Activated CD4-positive, alpha-beta T cell treated with anti-CD3 and anti-CD28 coated beads, Interleukin-2, Interleukin-6, amounts not matched to agents 100 ng/mL and 50 ng/mL, durations not matched to agents 16 hours and 8 hours (primary cell): ENCODE data around the gene ZSWIM3.
"Not testable (repeated sequence)": the region's sequence is repeated elsewhere in the genome, so short reads cannot be mapped to it uniquely, and the experiment has no call there.

ENCODE experiments used
- DNase-seq: peaks from one replicate; pipeline ENCODE4 v3.0.0-alpha.2; 2020

ZSWIM3 gene

GRCh38 chr20:45857114-45857881 is at the start of gene ZSWIM3, which contains the start of gene ACOT8:
Gene ZSWIM3 (plus strand): TSS chr20:45857614. CDS start chr20:45857826, 212 bp downstream.
Gene ACOT8 (minus strand): TSS chr20:45857392. CDS start chr20:45857315, 77 bp downstream.
- peak; percentile 100 for DNase-seq

DNA sequence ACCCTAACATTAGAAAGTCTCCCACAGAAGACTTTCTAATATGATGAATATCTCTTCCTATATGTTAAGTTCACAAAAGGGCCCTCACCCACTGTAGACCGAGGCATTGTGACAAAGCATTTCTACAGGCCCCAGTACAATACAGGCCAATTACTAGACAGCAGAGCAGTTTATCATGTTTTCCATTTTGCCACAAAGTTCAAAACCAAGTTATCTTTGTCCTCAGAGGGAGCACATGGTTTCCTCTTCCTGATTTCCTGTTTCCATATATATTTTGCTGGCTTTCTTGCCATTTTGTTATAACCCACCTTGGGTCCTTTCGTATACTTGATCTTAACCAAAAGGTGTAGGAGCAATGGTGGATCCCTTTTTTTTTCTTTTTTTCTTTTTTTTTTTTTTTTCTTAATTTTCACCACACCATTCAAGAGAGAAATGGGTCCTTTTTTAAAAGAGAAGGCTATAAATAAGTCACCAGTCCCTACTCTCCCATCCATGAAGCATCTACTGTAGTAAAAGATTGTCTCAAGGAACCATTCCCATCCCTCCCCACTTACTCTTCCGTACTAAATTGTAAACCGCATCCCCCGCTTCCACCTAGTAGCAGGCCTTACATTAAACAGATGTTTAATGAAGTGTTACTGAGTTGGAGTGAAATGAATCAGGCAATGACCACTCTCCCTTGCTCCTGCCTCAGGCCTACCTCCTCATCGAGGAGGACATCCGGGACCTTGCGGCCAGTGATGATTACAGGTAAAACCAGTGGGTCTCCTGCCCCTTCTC is 47.0 kb upstream of the ZSWIM3 start:
- DNase-seq, result no peak

GRCh38 chr20:45812157-45813005 is 45.0 kb upstream of the ZSWIM3 start, which contains the start of gene UBE2C:
Gene UBE2C (plus strand): TSS chr20:45812644. CDS start chr20:45812696, 52 bp downstream.
- DNase-seq, result peak; percentile 99

DNA sequence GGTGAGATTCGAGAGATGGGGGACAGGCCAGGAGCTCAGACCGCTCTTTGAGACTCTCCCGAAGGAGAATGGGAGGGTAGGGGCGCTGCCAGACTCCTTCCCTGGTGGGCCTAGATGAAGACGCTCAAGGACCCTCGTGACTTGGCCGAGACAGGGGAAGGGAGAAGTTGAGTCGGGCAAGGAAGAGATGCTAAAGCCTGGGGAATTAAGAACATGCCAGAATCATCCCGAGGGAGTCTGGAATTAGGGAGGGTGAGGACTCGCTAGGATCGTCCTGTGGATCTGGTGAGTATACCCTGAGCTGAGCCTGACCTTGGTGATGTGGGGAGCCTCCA is 44.4 kb upstream of the ZSWIM3 start:
- DNase-seq, result no peak

- DNase-seq, result no peak
Measured at GRCh38 chr20:45813489-45813888, 43.9 kb upstream of the ZSWIM3 start.

DNA sequence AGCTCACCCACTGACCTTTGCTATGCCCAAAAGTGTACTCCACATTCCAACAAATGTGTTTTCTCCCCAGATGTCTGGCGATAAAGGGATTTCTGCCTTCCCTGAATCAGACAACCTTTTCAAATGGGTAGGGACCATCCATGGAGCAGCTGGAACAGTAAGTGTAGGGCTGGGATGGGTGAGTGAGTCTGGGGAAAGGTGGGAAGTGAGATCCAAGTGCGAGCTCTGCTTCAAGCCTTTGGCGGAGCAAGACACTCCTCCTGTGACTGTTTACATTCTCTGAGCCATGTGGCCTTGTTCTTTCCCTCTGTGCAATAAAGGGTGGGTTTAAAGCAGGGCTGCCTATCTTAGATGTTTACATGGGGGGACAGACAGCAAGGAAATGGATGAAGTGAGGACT is 43.1 kb upstream of the ZSWIM3 start:
- no peak for DNase-seq

DNA sequence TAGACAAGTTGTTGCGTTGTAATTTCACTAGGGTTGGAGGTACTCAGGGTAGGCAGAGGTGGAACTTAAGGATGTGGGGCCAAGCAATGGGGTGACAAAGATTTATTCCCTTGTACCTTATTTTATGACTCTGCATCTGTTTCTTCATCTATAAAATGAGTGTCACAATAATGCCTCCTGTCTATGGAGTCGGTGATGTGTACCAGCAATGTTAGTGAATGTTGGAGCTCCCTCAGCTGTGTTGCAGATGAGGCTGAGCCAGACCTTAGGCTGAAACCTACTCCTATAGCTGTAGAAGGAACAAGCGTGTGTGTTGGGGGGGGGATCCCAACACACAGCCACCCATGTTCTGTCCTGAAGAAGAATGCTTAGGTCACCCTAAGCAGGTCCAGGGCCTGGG is 40.5 kb upstream of the ZSWIM3 start:
- DNase-seq, result no peak

DNA sequence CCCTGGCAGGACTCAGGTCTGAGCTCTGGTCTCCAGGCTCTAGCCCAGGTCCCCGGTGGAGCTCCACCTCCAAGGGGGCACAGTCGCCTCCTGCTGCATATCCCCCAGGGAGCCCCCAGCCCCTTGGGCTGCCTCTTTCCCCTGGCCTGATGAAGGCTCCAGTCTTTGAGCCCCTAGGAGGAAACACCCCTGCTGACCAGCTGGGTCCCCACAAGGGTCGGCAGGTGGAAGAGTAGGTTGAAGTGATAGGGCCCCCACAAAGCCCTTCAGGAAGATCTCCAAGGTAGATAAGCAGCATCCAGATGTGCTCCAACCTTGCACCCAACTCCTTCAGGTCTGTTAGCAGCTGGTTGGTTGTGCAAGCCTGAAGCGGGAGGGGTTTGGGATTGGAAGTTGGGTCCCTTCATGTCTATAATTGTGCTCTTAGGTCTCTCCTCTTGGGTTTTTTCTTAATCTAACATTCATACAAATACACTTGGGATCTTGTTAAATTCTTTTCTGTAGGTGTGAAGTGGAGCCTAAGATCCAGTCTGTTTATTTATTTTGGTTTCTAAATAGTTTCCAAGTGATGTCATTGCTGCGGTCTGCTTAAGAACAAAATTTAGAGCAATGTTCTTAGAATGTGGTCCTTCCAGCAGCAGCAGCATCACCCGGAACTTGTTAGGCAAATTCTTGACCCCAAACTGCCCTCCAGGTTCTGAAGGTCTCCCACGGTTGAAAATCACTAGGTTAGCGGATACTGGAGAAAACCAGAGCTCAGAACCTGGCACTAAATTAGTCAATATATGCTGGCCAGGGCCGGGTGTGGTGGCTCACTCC is 39.8 kb upstream of the ZSWIM3 start:
- DNase-seq, result no peak

GRCh38 chr20:45818239-45818638 is 39.2 kb upstream of the ZSWIM3 start:
- no peak for DNase-seq

- no peak for DNase-seq
Measured at GRCh38 chr20:45819466-45819865, 37.9 kb upstream of the ZSWIM3 start.

- DNase-seq, result no peak
Measured at GRCh38 chr20:45821947-45822346, 35.5 kb upstream of the ZSWIM3 start.

DNA sequence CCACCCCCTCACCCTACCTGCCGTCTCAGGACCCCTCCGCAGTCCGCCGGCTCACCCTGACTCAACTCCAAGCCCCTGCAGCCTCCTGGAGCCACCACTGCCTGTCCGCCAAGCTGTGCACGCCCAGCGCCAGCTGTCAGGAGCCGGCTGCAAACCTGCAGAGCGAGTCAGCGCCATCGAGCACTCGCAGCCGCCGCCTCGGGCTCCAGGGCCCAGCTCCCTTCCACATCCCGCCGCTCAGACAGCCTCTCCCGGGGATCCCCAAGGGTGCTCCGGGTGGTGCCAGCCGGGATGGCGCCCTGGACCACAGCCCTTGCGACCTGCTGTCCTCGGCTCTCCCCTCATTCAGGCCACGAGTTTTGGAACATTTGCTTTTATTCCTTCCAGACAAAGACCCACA is 34.6 kb upstream of the ZSWIM3 start:
- DNase-seq, result no peak

DNA sequence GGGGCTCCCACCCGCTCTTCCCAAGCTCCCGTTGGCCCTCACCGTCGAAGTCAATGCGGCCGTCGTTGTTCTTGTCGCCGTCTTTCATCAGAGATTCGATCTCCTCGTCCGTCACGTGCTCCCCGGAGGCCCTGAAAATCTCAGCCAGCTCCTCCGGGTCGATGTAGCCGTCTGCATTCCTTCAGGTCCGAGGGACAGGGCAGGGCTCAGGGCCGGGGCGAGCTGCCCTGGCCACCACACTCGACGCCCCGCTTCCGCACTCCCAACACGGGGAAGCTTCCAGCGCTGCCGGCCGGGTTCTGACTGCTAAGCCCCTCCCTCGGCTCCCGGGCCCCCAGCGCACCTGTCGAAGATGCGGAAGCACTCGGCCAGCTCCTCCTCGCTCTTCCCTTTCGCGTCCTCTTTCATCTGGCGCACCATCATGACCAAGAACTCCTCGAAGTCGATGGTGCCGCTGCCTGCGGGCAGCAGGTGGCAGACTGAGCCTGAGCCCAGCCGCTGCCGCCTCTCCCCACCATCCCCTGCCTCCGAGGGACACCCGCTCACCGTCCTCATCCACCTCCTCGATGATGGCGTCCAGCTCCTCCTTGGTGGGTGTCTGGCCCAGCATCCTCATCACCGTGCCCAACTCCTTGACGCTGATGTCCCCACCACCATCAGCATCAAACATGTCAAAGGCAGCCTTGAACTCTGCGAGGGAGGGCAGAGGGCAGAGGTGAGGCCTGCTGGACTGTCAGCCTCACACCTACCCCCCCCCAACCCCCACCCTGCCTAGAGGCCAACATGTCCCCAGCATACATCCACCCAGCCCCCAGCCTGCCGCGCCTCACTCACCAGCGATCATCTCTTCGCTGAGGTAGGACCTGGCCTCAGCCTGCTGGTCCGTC is 33.2 kb upstream of the ZSWIM3 start:
- peak; percentile 62 for DNase-seq

DNA sequence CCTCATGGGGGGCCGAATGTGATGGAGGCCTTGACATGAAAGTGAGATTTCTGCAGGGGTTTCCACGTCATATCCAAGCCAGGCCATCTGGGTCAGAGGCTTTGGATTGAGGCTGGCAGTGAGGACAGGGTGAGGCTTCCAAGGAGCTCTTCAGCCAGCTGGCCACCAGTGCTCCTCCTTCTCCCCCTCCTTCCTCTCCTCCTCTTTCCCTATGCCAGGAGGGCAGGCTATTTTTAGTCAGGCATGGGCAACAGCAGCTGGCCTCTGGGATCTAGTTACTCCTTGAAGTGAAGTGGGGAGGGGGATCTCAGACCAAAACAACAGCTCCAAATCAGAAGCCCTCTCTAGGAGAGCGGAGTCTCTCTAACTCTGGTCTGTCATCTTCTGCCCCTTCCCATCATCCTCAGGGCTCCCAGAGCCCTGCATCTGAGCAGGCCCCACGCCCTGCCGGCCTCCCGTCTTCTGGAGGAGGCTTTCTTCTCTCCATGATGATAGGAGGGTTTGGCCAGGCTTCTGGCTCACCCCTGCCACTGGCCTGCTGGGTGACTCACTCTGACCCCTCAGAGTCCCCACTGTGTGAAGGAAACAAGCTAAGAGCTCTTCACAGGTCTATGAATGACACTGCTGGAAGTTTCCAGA is 30.9 kb upstream of the ZSWIM3 start:
- no peak for DNase-seq

- DNase-seq, result no peak
Measured at GRCh38 chr20:45827030-45827652, 30.3 kb upstream of the ZSWIM3 start, which contains the start of gene TNNC2. Gene TNNC2 (minus strand): TSS chr20:45827312. CDS start chr20:45827248, 64 bp downstream.

DNA sequence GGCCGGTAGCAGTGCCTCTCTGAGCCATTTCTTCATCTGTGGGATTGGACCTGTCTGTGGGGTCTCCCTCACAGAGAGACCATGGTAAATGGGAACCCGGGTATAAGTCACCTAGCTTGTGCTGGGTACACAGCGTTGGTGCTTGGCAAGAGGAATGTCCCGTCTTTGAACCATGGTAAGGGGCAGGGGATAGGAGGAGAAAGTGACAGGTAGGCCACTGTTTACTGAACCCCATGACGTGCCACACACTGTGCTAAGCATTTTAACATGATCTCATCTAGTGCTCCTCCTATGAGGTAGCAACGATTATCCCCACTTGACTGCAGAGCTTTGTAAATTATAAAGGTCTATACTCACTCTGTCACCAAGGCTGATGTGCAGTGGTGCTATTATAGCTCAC is 29.7 kb upstream of the ZSWIM3 start:
- DNase-seq, result no peak

- no peak for DNase-seq
Measured at GRCh38 chr20:45828589-45828988, 28.8 kb upstream of the ZSWIM3 start.

DNA sequence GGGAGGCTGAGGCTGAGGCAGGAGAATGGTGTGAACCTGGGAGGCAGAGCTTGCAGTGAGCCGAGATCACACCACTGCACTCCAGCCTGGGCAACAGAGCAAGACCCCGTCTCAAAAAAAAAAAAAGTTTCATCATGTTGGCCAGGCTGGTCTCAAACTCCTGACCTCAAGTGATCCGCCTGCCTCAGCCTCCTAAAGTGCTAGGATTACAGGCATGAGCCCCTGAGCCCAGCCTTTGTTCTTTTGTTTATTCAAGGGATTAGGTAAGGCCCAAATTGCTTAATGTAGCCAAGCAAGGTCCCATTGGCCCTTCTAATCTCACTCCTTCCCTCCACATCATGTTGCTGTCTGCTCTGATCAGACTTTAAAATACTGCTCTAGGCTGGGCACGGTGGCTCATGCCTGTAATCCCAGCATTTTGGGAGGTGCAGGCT is 27.7 kb upstream of the ZSWIM3 start:
- DNase-seq, result not testable (repeated sequence)

DNA sequence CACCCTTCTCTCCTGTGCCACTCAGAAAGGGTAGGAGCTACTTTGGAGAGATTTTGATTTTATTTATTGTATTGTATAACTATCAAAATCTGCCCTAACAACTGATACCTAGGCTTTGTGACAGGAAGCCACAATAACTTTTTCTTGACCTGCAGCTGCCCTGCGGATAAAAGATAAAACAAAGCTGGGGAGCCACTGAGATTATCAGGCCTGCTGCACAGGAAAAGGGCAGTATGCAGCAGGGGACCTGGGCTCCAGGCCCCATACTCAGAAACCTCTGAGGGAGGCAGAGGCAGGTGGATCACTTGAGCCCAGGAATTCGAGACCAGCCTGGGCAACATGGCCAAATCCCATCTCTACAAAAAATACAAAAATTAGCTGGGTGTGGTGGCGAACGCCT is 24.8 kb upstream of the ZSWIM3 start:
- no peak for DNase-seq
